HepG2 (cell line): ENCODE results near the gene UCP3. TPM values are rescaled to one million over a fixed set of nuclear protein-coding genes. Genes with fewer than 3 reads are reported as not detected.
A peak's percentile ranks its signal among the peaks of the same experiment; 100 is the strongest.

Source experiments
- ATAC-seq: fragments of 200-7000 bp; cut with Tn5 transposase; 3 replicates; pipeline ENCODE4 v1.9.1; 2020; ENCODE audit warnings: mild to moderate bottlenecking, moderate library complexity
- BruUV-seq: library from RNA; stranded (reverse); fragments of 400-500 nt; replicated peaks from 2 replicates; lab custom pipeline; 2021; lab: Mats Ljungman, UMichigan
- CTCF ChIA-PET: fragments of 300-600 bp; formaldehyde crosslinking; extraction: SDS; loops from one replicate; lab custom pipeline; 2021; ENCODE audit warnings: low total read pairs, inconsistent platforms, low intra/inter-chr PET ratio; lab: Yijun Ruan, JAX
- POLR2A ChIA-PET: fragments of 350-600 bp; sonication (Branson Sonifier 250); formaldehyde crosslinking; loops from one replicate; lab custom pipeline; 2020; ENCODE audit warnings: antibody characterized with exemption, inconsistent platforms; lab: Yijun Ruan, JAX
- DNase-seq: peaks from one replicate; pipeline ENCODE4 v3.0.0-alpha.2; 2015; ENCODE audit warnings: low spot score
- FAIRE-seq: peaks from 3 replicates; lab custom pipeline; 2011; peaks lifted over from hg19 to GRCh38; lab: Jason Lieb, UNC
- H2AFZ ChIP-seq: one replicate; pipeline ENCODE4 v1.6.1; 2011; ENCODE audit warnings: low read length, inconsistent platforms
- H3K27ac ChIP-seq: fragments of 300-600 bp; 3 replicates; pipeline ENCODE4 v1.8.0; 2011; ENCODE audit warnings: mixed run types, mild to moderate bottlenecking, mixed read lengths, low read length, inconsistent platforms; ENCODE audit not compliant: insufficient read depth; ENCODE audit errors: extremely low read length
- H3K27me3 ChIP-seq, 2 experiments: fragments of 200-600 bp in 1 of 2; 2 replicates in 1 of 2; 3 replicates in 1 of 2; pipeline versions ENCODE4 v1.6.0 to v1.8.0; 2011; ENCODE audit warnings: low read length in 2 of 2, mild to moderate bottlenecking in 2 of 2, moderate library complexity in 2 of 2, inconsistent platforms in 1 of 2; ENCODE audit not compliant: insufficient read depth in 2 of 2, control insufficient read depth in 1 of 2
- H3K36me3 ChIP-seq, 2 experiments: fragments of 200-600 bp in 1 of 2; replicated peaks in 1 of 2; 2 replicates in 1 of 2; 3 replicates in 1 of 2; pipeline versions ENCODE4 v1.5.1 to v1.8.0; 2011; ENCODE audit warnings: low read length in 2 of 2, inconsistent platforms in 1 of 2; ENCODE audit not compliant: insufficient read depth in 2 of 2, control insufficient read depth in 1 of 2
- H3K4me1 ChIP-seq: 2 replicates; pipeline ENCODE4 v1.5.1; 2012; ENCODE audit warnings: low read length, inconsistent platforms; ENCODE audit not compliant: insufficient read depth
- H3K4me2 ChIP-seq: 2 replicates; pipeline ENCODE4 v1.6.0; 2011; ENCODE audit warnings: low read depth, low read length, inconsistent platforms
- H3K4me3 ChIP-seq, 3 experiments: fragments of 200-600 bp in 1 of 3; sonication (generic), shearing (Covaris generic) in 1 of 3; replicated peaks in 1 of 3; 2 replicates each; pipeline ENCODE4 v1.5.1; 2011 to 2016; ENCODE audit warnings: low read length in 3 of 3, inconsistent platforms in 2 of 3, low read depth in 2 of 3, mild to moderate bottlenecking in 2 of 3, control low read depth in 1 of 3, mixed read lengths in 1 of 3; ENCODE audit not compliant: insufficient read depth in 1 of 3
- H3K79me2 ChIP-seq: one replicate; pipeline ENCODE4 v1.6.1; 2011; ENCODE audit warnings: low read length, inconsistent platforms; ENCODE audit not compliant: insufficient read depth
- H3K9ac ChIP-seq: 2 replicates; pipeline ENCODE4 v1.6.0; 2011; ENCODE audit warnings: mild to moderate bottlenecking, low read depth, low read length, inconsistent platforms; ENCODE audit not compliant: insufficient read depth
- H3K9me3 ChIP-seq: 2 replicates; pipeline ENCODE4 v1.5.1; 2012; ENCODE audit warnings: mild to moderate bottlenecking, low read length
- H4K20me1 ChIP-seq: 2 replicates; pipeline ENCODE4 v1.6.0; 2011; ENCODE audit warnings: inconsistent platforms, mild to moderate bottlenecking, low read length, moderate library complexity; ENCODE audit not compliant: insufficient read depth
- RFX1 ChIP-seq: fragments of 450-650 bp; IDR thresholded peaks from 2 replicates; pipeline ENCODE4 v1.6.1; 2017
- ZNF263 ChIP-seq: sonication (generic); formaldehyde crosslinking; IDR thresholded peaks from 2 replicates; pipeline ENCODE4 v1.4.0; 2020; ENCODE audit warnings: missing genetic modification reagents
- ZNF432 ChIP-seq: sonication (generic); formaldehyde crosslinking; IDR thresholded peaks from 2 replicates; pipeline ENCODE4 v1.5.0; 2020; ENCODE audit warnings: missing genetic modification reagents, mild to moderate bottlenecking, borderline replicate concordance
- WGBS: methylation state at CpG from one replicate; pipeline ENCODE4 v1.1.6; 2017; ENCODE audit warnings: low lambda C conversion rate; 5-methylcytosine and 5-hydroxymethylcytosine counted together
- in situ Hi-C: cut with HindIII; loops from 2 replicates; pipeline ENCODE4 v1.10.0; 2017; ENCODE audit warnings: low pct_unique_long_range_greater_than_20kb; ENCODE audit not compliant: extremely low pct_ligation_motif_present
- intact Hi-C: fragments of 100-400 bp; cut with micrococcal nuclease; formaldehyde crosslinking; loops from one replicate; pipeline ENCODE4 v1.10.0; 2022; ENCODE audit not compliant: unreplicated experiment
- polyA plus RNA-seq, 8 experiments: library from polyadenylated mRNA; depleted of rRNA in 3 of 8; stranded (reverse) in 7 of 8; unstranded in 1 of 8; fragments of >200 nt; fragmentation: Illumina TruSeq in 4 of 8; extraction: Trizol in 4 of 8; gene quantifications; 2 replicates each; pipeline versions ENCODE4 v1.2.1 to v1.2.3, GENCODE V29; 2011 to 2016; ENCODE audit warnings: low read depth in 4 of 8, missing spikeins in 1 of 8, mixed read lengths in 1 of 8; ENCODE audit not compliant: insufficient read depth in 1 of 8
- total RNA-seq, 5 experiments: library from RNA; depleted of rRNA; stranded (reverse); fragments of >200 nt; fragmentation: Illumina TruSeq; extraction: Trizol; gene quantifications; 2 replicates each; pipeline ENCODE4 v1.2.3, GENCODE V29; 2016; ENCODE audit warnings: low read depth in 1 of 5
- TF ChIP-seq, protein P1 (sequence below): sonication (generic); formaldehyde crosslinking; IDR thresholded peaks from 2 replicates; pipeline ENCODE4 v1.4.0; 2020; ENCODE audit warnings: missing genetic modification reagents

UCP3 gene
- total and polyA plus RNA-seq, 2 of the 13 experiments (the other 11 are each of a cell fraction or from before 2014, with no cell fraction given), result 0.37 TPM; not detected in 1

DNA sequence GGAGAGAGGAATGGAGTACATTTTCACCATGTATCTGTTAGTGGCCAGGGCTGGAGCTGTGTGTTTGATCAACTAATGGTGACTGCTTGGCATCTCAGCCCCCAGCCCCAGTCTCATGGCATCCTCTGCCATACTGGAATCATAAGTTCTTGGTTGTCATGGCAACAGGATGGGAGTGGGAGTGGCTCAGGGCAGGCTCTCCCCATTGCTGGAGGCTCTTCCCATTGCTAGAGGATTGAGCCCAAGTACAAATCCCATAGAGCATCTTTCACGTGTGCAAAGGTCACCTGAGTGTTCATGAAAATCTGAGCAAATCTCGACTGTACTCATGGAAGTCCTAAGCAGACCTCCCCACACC is 43.1 kb downstream of the UCP3 start:
- Histone ChIP-seq H2AFZ (no peak overlapping the region), H3K4me1 (peaks cover 23% of the 10 kb centered on the region), H3K9me3 (no peaks in the 10 kb centered on the region), H3K9ac (no peak overlapping the region), H3K27me3 (no peaks in the 10 kb centered on the region), H3K4me3 (no peak overlapping the region), H3K36me3 (no peaks in the 10 kb centered on the region)
- intact Hi-C loops (loop anchor here (1.0 to 2.0 kb wide), 2 partner anchors 173 to 355 kb away; no protein-coding TSS in a partner anchor), in situ Hi-C loops (loop anchor here (10.0 to 25.0 kb wide), 2 partner anchors 129 to 197 kb away; partner anchors contain the start of genes C2CD3 and PPME1)
- DNase-seq, result no peak
- no CpG with 5 or more reads among the region's 2 CpGs for WGBS
- TF ChIP-seq RFX1 (peak; percentile 54; the same call in 1 of the 2 replicates), ZNF432 (CRISPR knock-in tag) (no peak)
- TF ChIP-seq, all 625 proteins: peak for 1
- no peak for FAIRE-seq
- POLR2A ChIA-PET, result no interaction called here
- no peak for ATAC-seq
- Histone ChIP-seq H3K27ac (no peak overlapping the region), H4K20me1 (no peaks in the 10 kb centered on the region), H3K79me2 (no peaks in the 10 kb centered on the region), H3K4me2 (no peak overlapping the region)
- CTCF ChIA-PET, result interaction anchor here (1.3 kb wide), 1 partner anchor 124 kb away, joined by 3 read pairs; no protein-coding TSS in a partner anchor
- no TSS peak for BruUV-seq

DNA sequence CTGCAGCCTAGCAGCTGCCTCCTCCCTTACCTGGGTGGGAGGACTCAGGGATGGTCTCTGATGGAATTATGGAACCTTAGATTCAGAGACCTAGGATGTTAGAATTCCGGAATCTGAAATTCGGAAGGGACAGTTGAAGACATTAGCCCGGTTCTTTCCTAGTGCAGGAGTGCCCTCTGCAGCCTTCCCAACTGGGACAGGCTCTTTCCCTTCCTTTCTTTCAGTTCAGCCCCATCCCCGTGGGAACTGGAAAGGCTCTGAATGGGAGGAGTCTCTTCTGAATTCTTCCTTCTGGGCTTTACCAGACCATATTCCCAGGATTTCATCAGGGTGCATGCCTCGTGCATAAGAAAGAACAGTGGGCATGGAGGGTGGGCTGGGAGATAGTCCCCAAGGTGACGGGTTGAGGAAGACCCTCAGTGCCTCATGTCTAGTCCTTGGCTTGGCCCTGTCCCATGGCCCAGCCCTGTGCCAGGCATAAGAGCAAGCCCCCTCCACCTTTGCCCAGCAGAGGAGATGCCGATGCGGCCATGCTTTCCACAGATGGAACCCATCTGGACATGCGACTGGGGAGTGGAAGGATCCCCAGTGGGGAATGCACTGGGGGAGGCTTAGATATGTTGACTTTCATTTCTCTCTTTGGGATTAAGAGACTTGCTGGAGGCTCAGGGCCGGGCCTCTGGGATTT is 43.7 kb downstream of the UCP3 start:
- POLR2A ChIA-PET, result no interaction called here
- Histone ChIP-seq H2AFZ (no peak overlapping the region), H3K79me2 (no peaks in the 10 kb centered on the region), H3K4me1 (peaks cover 20% of the 10 kb centered on the region), H3K9me3 (no peaks in the 10 kb centered on the region), H3K36me3 (no peaks in the 10 kb centered on the region), H3K9ac (no peak overlapping the region), H3K4me2 (no peak overlapping the region), H4K20me1 (no peaks in the 10 kb centered on the region), H3K27ac (no peak overlapping the region), H3K27me3 (no peaks in the 10 kb centered on the region), H3K4me3 (no peak overlapping the region)
- DNase-seq (no peak), FAIRE-seq (no peak), ATAC-seq (no peak)
- CTCF ChIA-PET, result interaction anchor here (1.3 kb wide), 1 partner anchor 125 kb away, joined by 3 read pairs; no protein-coding TSS in a partner anchor
- TF ChIP-seq ZNF263 (CRISPR knock-in tag), result 0 out of 2 replicates have a peak, but pooled peaks have one; percentile 29
- TF ChIP-seq, protein P1, sequence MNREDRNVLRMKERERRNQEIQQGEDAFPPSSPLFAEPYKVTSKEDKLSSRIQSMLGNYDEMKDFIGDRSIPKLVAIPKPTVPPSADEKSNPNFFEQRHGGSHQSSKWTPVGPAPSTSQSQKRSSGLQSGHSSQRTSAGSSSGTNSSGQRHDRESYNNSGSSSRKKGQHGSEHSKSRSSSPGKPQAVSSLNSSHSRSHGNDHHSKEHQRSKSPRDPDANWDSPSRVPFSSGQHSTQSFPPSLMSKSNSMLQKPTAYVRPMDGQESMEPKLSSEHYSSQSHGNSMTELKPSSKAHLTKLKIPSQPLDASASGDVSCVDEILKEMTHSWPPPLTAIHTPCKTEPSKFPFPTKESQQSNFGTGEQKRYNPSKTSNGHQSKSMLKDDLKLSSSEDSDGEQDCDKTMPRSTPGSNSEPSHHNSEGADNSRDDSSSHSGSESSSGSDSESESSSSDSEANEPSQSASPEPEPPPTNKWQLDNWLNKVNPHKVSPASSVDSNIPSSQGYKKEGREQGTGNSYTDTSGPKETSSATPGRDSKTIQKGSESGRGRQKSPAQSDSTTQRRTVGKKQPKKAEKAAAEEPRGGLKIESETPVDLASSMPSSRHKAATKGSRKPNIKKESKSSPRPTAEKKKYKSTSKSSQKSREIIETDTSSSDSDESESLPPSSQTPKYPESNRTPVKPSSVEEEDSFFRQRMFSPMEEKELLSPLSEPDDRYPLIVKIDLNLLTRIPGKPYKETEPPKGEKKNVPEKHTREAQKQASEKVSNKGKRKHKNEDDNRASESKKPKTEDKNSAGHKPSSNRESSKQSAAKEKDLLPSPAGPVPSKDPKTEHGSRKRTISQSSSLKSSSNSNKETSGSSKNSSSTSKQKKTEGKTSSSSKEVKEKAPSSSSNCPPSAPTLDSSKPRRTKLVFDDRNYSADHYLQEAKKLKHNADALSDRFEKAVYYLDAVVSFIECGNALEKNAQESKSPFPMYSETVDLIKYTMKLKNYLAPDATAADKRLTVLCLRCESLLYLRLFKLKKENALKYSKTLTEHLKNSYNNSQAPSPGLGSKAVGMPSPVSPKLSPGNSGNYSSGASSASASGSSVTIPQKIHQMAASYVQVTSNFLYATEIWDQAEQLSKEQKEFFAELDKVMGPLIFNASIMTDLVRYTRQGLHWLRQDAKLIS (CRISPR knock-in tag), result no peak
- WGBS, result 74% methylated on average over 10 of the region's 10 CpGs
- in situ Hi-C loops, result loop anchor here (10.0 to 25.0 kb wide), 2 partner anchors 130 to 197 kb away; partner anchors contain the start of genes C2CD3 and PPME1
- intact Hi-C loops, result loop anchor here (1.0 to 2.0 kb wide), 2 partner anchors 173 to 356 kb away; no protein-coding TSS in a partner anchor
- no TSS peak for BruUV-seq
